ENCODE data around the gene ZBTB4. TPM values are rescaled to one million over a fixed set of nuclear protein-coding genes. Genes with fewer than 3 reads are reported as not detected.
A peak's percentile ranks its signal among the peaks of the same experiment; 100 is the strongest.

The ZBTB4 gene
- total RNA-seq, 1 donor from 2014 or later: 31.2 TPM

DNA sequence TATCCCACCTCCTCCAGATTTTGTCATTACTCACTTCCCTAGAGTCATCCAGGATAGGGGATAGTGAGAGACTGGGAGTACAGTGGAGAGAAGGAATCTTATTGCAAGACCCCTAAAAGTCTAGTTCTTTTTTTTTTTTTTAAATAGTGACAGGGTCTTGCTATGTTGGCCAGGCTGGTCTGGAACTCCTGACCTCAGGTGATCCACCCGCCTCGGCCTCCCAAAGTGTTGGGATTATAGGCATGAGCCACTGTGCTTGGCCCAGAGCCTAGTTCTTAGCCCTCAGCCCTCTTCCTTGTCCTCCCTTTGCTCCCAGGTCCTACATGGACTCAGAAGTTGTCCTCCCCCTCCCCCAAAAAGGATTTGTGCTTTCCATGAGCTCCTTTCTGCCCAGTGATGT lies 37.3 kb downstream of the ZBTB4 start:
- Mint-ChIP-seq H3K4me3 (ENCODE audit: unreplicated experiment) (peak overlapping the region; percentile 77), H3K27me3 (ENCODE audit: low read depth, unreplicated experiment) (peaks cover 5% of the 10 kb centered on the region), H3K4me1 (ENCODE audit: low read depth, unreplicated experiment) (peaks cover 21% of the 10 kb centered on the region), H3K27ac (ENCODE audit: unreplicated experiment) (no peak overlapping the region), H3K36me3 (ENCODE audit: low read depth, unreplicated experiment) (peaks cover 20% of the 10 kb centered on the region), H3K9me3 (ENCODE audit: unreplicated experiment) (peaks cover under 1% of the 10 kb centered on the region)
- no peak overlapping the region for H3K9ac ChIP-seq (ENCODE audit: low read length)
- FAIRE-seq (no peak), DNase-seq (ENCODE audit: low read depth) (no peak)
- H2AFZ ChIP-seq (ENCODE audit: low read depth, low read length): no peak overlapping the region
- H3K79me2 ChIP-seq (ENCODE audit: insufficient read depth, low read length): no peaks in the 10 kb centered on the region
- H3K9me3 ChIP-seq (ENCODE audit: insufficient read depth, low read depth, low read length): no peaks in the 10 kb centered on the region
- no peak overlapping the region for H3K4me3 ChIP-seq (ENCODE audit: insufficient read depth, low read depth, low read length)
- no peak overlapping the region for H3K27ac ChIP-seq (ENCODE audit: low read depth, low read length)
- H4K20me1 ChIP-seq (ENCODE audit: insufficient read depth, low read length): peaks cover 13% of the 10 kb centered on the region
- H3K27me3 ChIP-seq (ENCODE audit: insufficient read depth, low read length): peaks cover 40% of the 10 kb centered on the region
- peaks cover 33% of the 10 kb centered on the region for H3K4me1 ChIP-seq (ENCODE audit: insufficient read depth, low read length)
- H3K36me3 ChIP-seq (ENCODE audit: insufficient read depth, low read length): no peaks in the 10 kb centered on the region
- TF ChIP-seq EZH2 (IDR thresholded peaks at IDR 0.05; ENCODE audit: insufficient read depth, low read length): no peak
- TF ChIP-seq, protein P1, sequence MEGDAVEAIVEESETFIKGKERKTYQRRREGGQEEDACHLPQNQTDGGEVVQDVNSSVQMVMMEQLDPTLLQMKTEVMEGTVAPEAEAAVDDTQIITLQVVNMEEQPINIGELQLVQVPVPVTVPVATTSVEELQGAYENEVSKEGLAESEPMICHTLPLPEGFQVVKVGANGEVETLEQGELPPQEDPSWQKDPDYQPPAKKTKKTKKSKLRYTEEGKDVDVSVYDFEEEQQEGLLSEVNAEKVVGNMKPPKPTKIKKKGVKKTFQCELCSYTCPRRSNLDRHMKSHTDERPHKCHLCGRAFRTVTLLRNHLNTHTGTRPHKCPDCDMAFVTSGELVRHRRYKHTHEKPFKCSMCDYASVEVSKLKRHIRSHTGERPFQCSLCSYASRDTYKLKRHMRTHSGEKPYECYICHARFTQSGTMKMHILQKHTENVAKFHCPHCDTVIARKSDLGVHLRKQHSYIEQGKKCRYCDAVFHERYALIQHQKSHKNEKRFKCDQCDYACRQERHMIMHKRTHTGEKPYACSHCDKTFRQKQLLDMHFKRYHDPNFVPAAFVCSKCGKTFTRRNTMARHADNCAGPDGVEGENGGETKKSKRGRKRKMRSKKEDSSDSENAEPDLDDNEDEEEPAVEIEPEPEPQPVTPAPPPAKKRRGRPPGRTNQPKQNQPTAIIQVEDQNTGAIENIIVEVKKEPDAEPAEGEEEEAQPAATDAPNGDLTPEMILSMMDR (IDR thresholded peaks at IDR 0.05; ENCODE audit: insufficient read depth, low read depth, low read length): no peak
- H3K4me2 ChIP-seq (ENCODE audit: low read length): no peak overlapping the region

DNA sequence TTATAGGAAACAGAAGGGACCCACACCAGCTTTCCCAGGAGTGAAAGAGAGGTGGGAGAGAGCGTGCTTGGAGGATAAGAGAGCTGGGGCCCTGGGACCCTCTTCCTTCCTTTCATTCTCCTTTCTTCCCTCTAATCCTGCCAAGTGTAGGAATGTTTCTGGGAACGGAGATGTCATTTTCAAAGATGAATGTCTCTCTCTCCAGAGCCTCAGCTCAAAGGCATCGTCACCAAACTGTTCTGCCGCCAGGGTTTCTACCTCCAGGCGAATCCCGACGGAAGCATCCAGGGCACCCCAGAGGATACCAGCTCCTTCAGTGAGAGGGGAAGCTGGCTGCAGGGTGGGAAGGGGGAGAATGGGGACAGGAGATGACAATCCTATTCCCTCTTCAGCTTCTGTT lies 38.2 kb downstream of the ZBTB4 start:
- Histone ChIP-seq H3K4me2 (ENCODE audit: low read length) (no peak overlapping the region), H3K9ac (ENCODE audit: low read length) (no peak overlapping the region), H3K9me3 (ENCODE audit: insufficient read depth, low read depth, low read length) (no peaks in the 10 kb centered on the region), H3K4me1 (ENCODE audit: insufficient read depth, low read length) (peaks cover 34% of the 10 kb centered on the region), H3K27ac (ENCODE audit: low read depth, low read length) (no peak overlapping the region), H3K27me3 (ENCODE audit: insufficient read depth, low read length) (peaks cover 37% of the 10 kb centered on the region), H3K79me2 (ENCODE audit: insufficient read depth, low read length) (no peaks in the 10 kb centered on the region), H4K20me1 (ENCODE audit: insufficient read depth, low read length) (peaks cover 13% of the 10 kb centered on the region), H2AFZ (ENCODE audit: low read depth, low read length) (no peak overlapping the region), H3K4me3 (ENCODE audit: insufficient read depth, low read depth, low read length) (no peak overlapping the region), H3K36me3 (ENCODE audit: insufficient read depth, low read length) (no peaks in the 10 kb centered on the region)
- FAIRE-seq (no peak), DNase-seq (ENCODE audit: low read depth) (no peak)
- H3K4me3 Mint-ChIP-seq (ENCODE audit: unreplicated experiment): peak overlapping the region; percentile 89
- no peaks in the 10 kb centered on the region for H3K9me3 Mint-ChIP-seq (ENCODE audit: unreplicated experiment)
- H3K27me3 Mint-ChIP-seq (ENCODE audit: low read depth, unreplicated experiment): peaks cover 2% of the 10 kb centered on the region
- H3K36me3 Mint-ChIP-seq (ENCODE audit: low read depth, unreplicated experiment): peaks cover 17% of the 10 kb centered on the region
- H3K4me1 Mint-ChIP-seq (ENCODE audit: low read depth, unreplicated experiment): peaks cover 21% of the 10 kb centered on the region
- H3K27ac Mint-ChIP-seq (ENCODE audit: unreplicated experiment): peak overlapping the region; percentile 78
- no peak for TF ChIP-seq EZH2 (IDR thresholded peaks at IDR 0.05; ENCODE audit: insufficient read depth, low read length)
- TF ChIP-seq, protein P1 (IDR thresholded peaks at IDR 0.05; ENCODE audit: insufficient read depth, low read depth, low read length): no peak

DNA sequence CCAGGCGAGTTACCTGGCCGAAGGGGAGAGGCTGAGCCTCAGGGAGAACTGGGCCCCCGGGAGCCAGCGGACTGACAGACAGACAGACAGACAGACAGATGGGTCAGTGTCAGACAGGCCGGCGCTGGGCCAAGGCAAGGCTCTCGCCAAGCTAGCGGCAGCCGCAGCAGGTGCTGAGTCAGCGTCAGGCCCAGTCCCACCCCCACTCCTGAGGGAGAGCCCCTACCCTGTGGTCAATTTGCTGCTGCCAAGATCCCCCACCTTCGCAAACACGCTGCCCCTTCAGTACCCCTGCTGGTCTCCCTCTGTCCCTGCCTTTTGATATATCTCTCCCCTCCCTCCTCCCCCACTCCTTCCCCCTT lies 38.6 kb downstream of the ZBTB4 start:
- peaks cover 13% of the 10 kb centered on the region for H4K20me1 ChIP-seq (ENCODE audit: insufficient read depth, low read length)
- peaks cover 2% of the 10 kb centered on the region for H3K27me3 Mint-ChIP-seq (ENCODE audit: low read depth, unreplicated experiment)
- peaks cover 17% of the 10 kb centered on the region for H3K36me3 Mint-ChIP-seq (ENCODE audit: low read depth, unreplicated experiment)
- H3K4me3 ChIP-seq (ENCODE audit: insufficient read depth, low read depth, low read length): peak overlapping the region; percentile 51
- H3K9me3 Mint-ChIP-seq (ENCODE audit: unreplicated experiment): no peaks in the 10 kb centered on the region
- DNase-seq (ENCODE audit: low read depth): peak; percentile 45
- peaks cover 21% of the 10 kb centered on the region for H3K4me1 Mint-ChIP-seq (ENCODE audit: low read depth, unreplicated experiment)
- H3K27me3 ChIP-seq (ENCODE audit: insufficient read depth, low read length): peaks cover 32% of the 10 kb centered on the region
- H3K4me3 Mint-ChIP-seq (ENCODE audit: unreplicated experiment): peak overlapping the region; percentile 89
- peak overlapping the region; percentile 85 for H3K27ac Mint-ChIP-seq (ENCODE audit: unreplicated experiment)
- no peaks in the 10 kb centered on the region for H3K36me3 ChIP-seq (ENCODE audit: insufficient read depth, low read length)
- no peaks in the 10 kb centered on the region for H3K79me2 ChIP-seq (ENCODE audit: insufficient read depth, low read length)
- no peak for FAIRE-seq
- H3K9me3 ChIP-seq (ENCODE audit: insufficient read depth, low read depth, low read length): no peaks in the 10 kb centered on the region
- H3K4me2 ChIP-seq (ENCODE audit: low read length): peak overlapping the region; percentile 82
- peaks cover 37% of the 10 kb centered on the region for H3K4me1 ChIP-seq (ENCODE audit: insufficient read depth, low read length)
- peak overlapping the region; percentile 72 for H2AFZ ChIP-seq (ENCODE audit: low read depth, low read length)
- no peak overlapping the region for H3K27ac ChIP-seq (ENCODE audit: low read depth, low read length)
- H3K9ac ChIP-seq (ENCODE audit: low read length): peak overlapping the region; percentile 17
- TF ChIP-seq, protein P1 (IDR thresholded peaks at IDR 0.05; ENCODE audit: insufficient read depth, low read depth, low read length): no peak
- TF ChIP-seq EZH2 (IDR thresholded peaks at IDR 0.05; ENCODE audit: insufficient read depth, low read length): no peak
